ENCODE results near the gene ANKEF1. TPM values are rescaled to one million over a fixed set of nuclear protein-coding genes. Genes with fewer than 3 reads are reported as not detected.

The ANKEF1 gene
- total and polyA plus RNA-seq, 10 of the 15 experiments (the other 5 are each of a cell fraction or from before 2014, with no cell fraction given), result 0.04 to 3.0 (median 0.89) TPM

DNA sequence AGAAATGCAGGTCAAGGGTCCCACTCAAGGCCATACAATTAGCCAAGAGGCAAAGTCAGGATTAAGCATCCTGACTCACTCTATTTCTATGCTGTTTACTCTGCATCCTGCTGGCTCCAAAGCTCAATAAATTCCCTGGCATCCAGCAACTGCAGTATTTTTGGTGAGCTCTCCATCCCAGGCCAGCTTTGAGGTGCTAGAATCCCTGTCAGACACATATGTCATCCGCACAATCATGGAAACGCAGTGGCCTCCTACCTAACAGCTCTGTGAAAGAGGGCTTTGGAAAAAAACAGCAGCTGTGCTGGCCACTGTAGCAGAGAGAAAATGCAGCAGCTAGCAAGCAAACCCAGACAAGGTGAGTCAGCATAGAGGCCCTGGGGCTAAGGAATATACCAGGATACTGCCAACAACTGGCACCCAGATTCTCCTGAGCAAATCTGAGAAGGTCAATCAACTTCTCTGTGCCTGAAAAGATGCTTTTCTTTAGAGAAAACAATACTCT is 58.4 kb downstream of the ANKEF1 start:
- in situ Hi-C loops (cut with MboI), result loop anchor here (5.0 kb wide), 1 partner anchor 476 kb away; no protein-coding TSS in a partner anchor
- Histone ChIP-seq H3K4me3 (no peak overlapping the region), H3K27me3 (replicated peaks in 1 of 2; ENCODE audit: control insufficient read depth in 2 of 2, insufficient read depth in 2 of 2, low read length in 1 of 2) (no peaks in the 10 kb centered on the region), H3K4me1 (ENCODE audit: control insufficient read depth, insufficient read depth, low read length) (no peaks in the 10 kb centered on the region), H3K79me2 (ENCODE audit: control insufficient read depth, insufficient read depth, low read length) (no peaks in the 10 kb centered on the region), H3K36me3 (ENCODE audit: control insufficient read depth in 2 of 2, insufficient read depth in 2 of 2, low read length in 1 of 2) (no peaks in the 10 kb centered on the region), H3K9me3 (replicated peaks; ENCODE audit: control insufficient read depth, insufficient read depth, low read length) (no peaks in the 10 kb centered on the region), H3K9ac (ENCODE audit: control insufficient read depth, insufficient read depth, low read length) (no peak overlapping the region), H3K27ac (ENCODE audit: control insufficient read depth, insufficient read depth) (no peak overlapping the region), H2AFZ (ENCODE audit: control insufficient read depth, low read depth, low read length) (no peak overlapping the region), H4K20me1 (ENCODE audit: control insufficient read depth, insufficient read depth) (no peaks in the 10 kb centered on the region), H3K4me2 (ENCODE audit: control insufficient read depth, insufficient read depth) (no peak overlapping the region)
- ChIA-PET SMC1A (ENCODE audit: uncharacterized antibody, unreplicated experiment) (interaction anchor here (2.2 kb wide), 1 partner anchor 114 kb away, joined by 9 read pairs; no protein-coding TSS in a partner anchor), CTCF (interaction anchor here (1.0 to 4.6 kb wide), 4 partner anchors 9 to 475 kb away, joined by 3 to 31 read pairs (median 4); no protein-coding TSS in a partner anchor), RAD21 (ENCODE audit: unreplicated experiment) (interaction anchor here (1.1 kb wide), 1 partner anchor 685 kb away, joined by 3 read pairs; no protein-coding TSS in a partner anchor), POLR2A (no interaction called here)
- no peak for DNase-seq (ENCODE audit: low read depth, low spot score)
- no TSS peak for BruUV-seq (replicated peaks)
- WGBS (ENCODE audit: insufficient coverage, insufficient replicate concordance, low lambda C conversion rate, missing lambda C conversion rate), result 56% methylated on average over 2 of the region's 2 CpGs
- FAIRE-seq, result no peak
- intact Hi-C loops (cut with micrococcal nuclease; ENCODE audit: unreplicated experiment), result loop anchor here (10.0 kb wide), 1 partner anchor 322 kb away; no protein-coding TSS in a partner anchor
- ATAC-seq, result no peak
- TF ChIP-seq HDAC6 (IDR thresholded peaks at IDR 0.05; ENCODE audit: unreplicated experiment) (no peak), MXI1 (IDR thresholded peaks at IDR 0.05; ENCODE audit: low read depth, low read length) (no peak), ASH2L (IDR thresholded peaks at IDR 0.05; ENCODE audit: borderline replicate concordance, low read depth) (no peak), CHD1 (IDR thresholded peaks at IDR 0.05; ENCODE audit: low read depth, low read length) (no peak), BCL11A (IDR thresholded peaks at IDR 0.05; ENCODE audit: low read depth, low read length) (no peak), RAD51 (IDR thresholded peaks at IDR 0.05) (no peak), NBN (IDR thresholded peaks at IDR 0.05) (no peak), RCOR1 (conservative IDR thresholded peaks at IDR 0.05; ENCODE audit: low read depth, low read length) (no peak), NR2C2 (IDR thresholded peaks at IDR 0.05; ENCODE audit: borderline replicate concordance, control insufficient read depth, insufficient read length, low read depth) (no peak), POLR2A (IDR thresholded peaks at IDR 0.05; ENCODE audit: low read depth, low read length) (no peak)
- TF ChIP-seq, protein P1, sequence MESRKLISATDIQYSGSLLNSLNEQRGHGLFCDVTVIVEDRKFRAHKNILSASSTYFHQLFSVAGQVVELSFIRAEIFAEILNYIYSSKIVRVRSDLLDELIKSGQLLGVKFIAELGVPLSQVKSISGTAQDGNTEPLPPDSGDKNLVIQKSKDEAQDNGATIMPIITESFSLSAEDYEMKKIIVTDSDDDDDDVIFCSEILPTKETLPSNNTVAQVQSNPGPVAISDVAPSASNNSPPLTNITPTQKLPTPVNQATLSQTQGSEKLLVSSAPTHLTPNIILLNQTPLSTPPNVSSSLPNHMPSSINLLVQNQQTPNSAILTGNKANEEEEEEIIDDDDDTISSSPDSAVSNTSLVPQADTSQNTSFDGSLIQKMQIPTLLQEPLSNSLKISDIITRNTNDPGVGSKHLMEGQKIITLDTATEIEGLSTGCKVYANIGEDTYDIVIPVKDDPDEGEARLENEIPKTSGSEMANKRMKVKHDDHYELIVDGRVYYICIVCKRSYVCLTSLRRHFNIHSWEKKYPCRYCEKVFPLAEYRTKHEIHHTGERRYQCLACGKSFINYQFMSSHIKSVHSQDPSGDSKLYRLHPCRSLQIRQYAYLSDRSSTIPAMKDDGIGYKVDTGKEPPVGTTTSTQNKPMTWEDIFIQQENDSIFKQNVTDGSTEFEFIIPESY (IDR thresholded peaks at IDR 0.05), result no peak
- TF ChIP-seq, protein P2, sequence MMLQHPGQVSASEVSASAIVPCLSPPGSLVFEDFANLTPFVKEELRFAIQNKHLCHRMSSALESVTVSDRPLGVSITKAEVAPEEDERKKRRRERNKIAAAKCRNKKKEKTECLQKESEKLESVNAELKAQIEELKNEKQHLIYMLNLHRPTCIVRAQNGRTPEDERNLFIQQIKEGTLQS (IDR thresholded peaks at IDR 0.05; ENCODE audit: borderline replicate concordance, extremely low read depth, low read depth, low read length), result no peak
- TF ChIP-seq, protein P3, sequence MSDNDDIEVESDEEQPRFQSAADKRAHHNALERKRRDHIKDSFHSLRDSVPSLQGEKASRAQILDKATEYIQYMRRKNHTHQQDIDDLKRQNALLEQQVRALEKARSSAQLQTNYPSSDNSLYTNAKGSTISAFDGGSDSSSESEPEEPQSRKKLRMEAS (IDR thresholded peaks at IDR 0.05; ENCODE audit: low read depth, low read length), result no peak

Measured in GM12878 (cell line).